ENCODE data around the gene OGFR. TPM values are rescaled to one million over a fixed set of nuclear protein-coding genes. Genes with fewer than 3 reads are reported as not detected.

The OGFR gene
- total RNA-seq, 1 experiment from 2014 or later, result 78.9 TPM

DNA sequence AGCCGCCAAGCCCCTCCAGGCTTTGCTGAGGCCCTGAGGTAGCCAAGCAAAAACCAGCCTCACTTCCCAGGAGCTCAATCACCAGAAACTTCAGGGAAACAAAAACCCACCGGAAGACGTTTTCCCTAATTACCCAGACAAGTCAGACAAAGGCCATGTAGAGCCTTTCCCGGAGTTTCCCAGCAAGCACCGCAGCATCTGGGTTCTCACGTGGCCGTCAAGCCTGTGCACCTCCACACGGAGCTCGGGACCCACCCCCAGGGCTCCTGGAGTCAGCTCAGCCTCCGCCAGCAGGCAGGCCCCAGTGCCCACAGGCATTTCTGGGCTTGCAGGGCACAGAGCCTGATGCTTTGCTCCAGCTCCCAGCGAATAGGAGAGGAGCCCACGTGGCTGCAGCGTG is 18.5 kb upstream of the OGFR start:
- no peaks in the 10 kb centered on the region for H3K9me2 ChIP-seq (replicated peaks; ENCODE audit: low read length)
- no peak overlapping the region for H3K4me3 ChIP-seq (ENCODE audit: low read length)
- no peaks in the 10 kb centered on the region for H3K9me3 ChIP-seq (ENCODE audit: low read length)
- H2AFZ ChIP-seq (ENCODE audit: low read length), result no peak overlapping the region
- intact Hi-C loops (cut with micrococcal nuclease), result no loop called here
- H3K79me2 ChIP-seq (ENCODE audit: low read length), result no peaks in the 10 kb centered on the region
- peaks cover 1% of the 10 kb centered on the region; the same call in 1 of the 2 replicates for H3K4me1 ChIP-seq (ENCODE audit: insufficient read depth, low read length)
- ChIA-PET CTCF (no interaction called here), POLR2A (ENCODE audit: unreplicated experiment) (no interaction called here)
- ATAC-seq (no peak), DNase-seq (no peak)
- H3K36me3 ChIP-seq (ENCODE audit: low read depth, low read length), result no peaks in the 10 kb centered on the region
- H3K9ac ChIP-seq (ENCODE audit: low read length), result no peak overlapping the region
- H3F3A ChIP-seq (ENCODE audit: low read length, unreplicated experiment), result no peaks in the 10 kb centered on the region
- H3K27me3 ChIP-seq (ENCODE audit: low read length), result no peaks in the 10 kb centered on the region
- no peak overlapping the region for H3K27ac ChIP-seq (ENCODE audit: low read length)
- no TSS peak for BruUV-seq (replicated peaks)
- no peaks in the 10 kb centered on the region for H4K20me1 ChIP-seq (ENCODE audit: low read length)
- H3K4me2 ChIP-seq (ENCODE audit: low read length), result no peak overlapping the region
- TF ChIP-seq EZH2 (IDR thresholded peaks at IDR 0.05; ENCODE audit: low read length, unreplicated experiment) (no peak), EZH2phosphoT487 (IDR thresholded peaks at IDR 0.05; ENCODE audit: borderline replicate concordance, low read length) (no peak)
- TF ChIP-seq, protein P1, sequence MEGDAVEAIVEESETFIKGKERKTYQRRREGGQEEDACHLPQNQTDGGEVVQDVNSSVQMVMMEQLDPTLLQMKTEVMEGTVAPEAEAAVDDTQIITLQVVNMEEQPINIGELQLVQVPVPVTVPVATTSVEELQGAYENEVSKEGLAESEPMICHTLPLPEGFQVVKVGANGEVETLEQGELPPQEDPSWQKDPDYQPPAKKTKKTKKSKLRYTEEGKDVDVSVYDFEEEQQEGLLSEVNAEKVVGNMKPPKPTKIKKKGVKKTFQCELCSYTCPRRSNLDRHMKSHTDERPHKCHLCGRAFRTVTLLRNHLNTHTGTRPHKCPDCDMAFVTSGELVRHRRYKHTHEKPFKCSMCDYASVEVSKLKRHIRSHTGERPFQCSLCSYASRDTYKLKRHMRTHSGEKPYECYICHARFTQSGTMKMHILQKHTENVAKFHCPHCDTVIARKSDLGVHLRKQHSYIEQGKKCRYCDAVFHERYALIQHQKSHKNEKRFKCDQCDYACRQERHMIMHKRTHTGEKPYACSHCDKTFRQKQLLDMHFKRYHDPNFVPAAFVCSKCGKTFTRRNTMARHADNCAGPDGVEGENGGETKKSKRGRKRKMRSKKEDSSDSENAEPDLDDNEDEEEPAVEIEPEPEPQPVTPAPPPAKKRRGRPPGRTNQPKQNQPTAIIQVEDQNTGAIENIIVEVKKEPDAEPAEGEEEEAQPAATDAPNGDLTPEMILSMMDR (conservative IDR thresholded peaks at IDR 0.05; ENCODE audit: low read depth, low read length), result no peak

DNA sequence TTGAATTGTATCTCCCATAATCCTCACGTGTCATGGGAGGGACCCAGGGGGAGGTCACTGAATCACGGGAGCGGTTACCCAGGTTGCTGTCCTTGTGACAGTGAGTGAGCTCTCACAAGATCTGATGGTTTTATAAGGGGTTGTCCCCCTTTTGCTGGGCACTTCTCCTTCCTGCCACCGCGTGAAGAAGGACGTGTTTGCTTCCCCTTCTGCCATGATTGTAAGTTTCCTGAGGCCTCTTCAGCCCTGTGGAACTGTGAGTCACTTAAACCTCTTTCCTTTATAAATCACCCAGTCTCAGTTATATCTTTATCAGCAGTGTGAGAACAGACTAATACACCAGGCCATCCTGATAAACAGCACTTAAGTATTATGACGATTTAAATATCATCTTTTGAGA is 17.3 kb upstream of the OGFR start:
- Histone ChIP-seq H3K79me2 (ENCODE audit: low read length) (no peaks in the 10 kb centered on the region), H3K4me3 (ENCODE audit: low read length) (no peak overlapping the region), H3K9me3 (ENCODE audit: low read length) (no peaks in the 10 kb centered on the region), H3K4me2 (ENCODE audit: low read length) (no peak overlapping the region), H3K27ac (ENCODE audit: low read length) (no peak overlapping the region), H3K36me3 (ENCODE audit: low read depth, low read length) (no peaks in the 10 kb centered on the region), H3K27me3 (ENCODE audit: low read length) (no peaks in the 10 kb centered on the region), H4K20me1 (ENCODE audit: low read length) (no peaks in the 10 kb centered on the region), H3F3A (ENCODE audit: low read length, unreplicated experiment) (no peaks in the 10 kb centered on the region), H3K9me2 (replicated peaks; ENCODE audit: low read length) (no peaks in the 10 kb centered on the region), H3K9ac (ENCODE audit: low read length) (no peak overlapping the region), H3K4me1 (ENCODE audit: insufficient read depth, low read length) (peaks cover 11% of the 10 kb centered on the region), H2AFZ (ENCODE audit: low read length) (no peak overlapping the region)
- BruUV-seq (replicated peaks), result no TSS peak
- intact Hi-C loops (cut with micrococcal nuclease), result no loop called here
- DNase-seq, result no peak
- POLR2A ChIA-PET (ENCODE audit: unreplicated experiment), result no interaction called here
- no peak for ATAC-seq
- CTCF ChIA-PET, result no interaction called here
- no peak for TF ChIP-seq EZH2phosphoT487 (IDR thresholded peaks at IDR 0.05; ENCODE audit: borderline replicate concordance, low read length)
- TF ChIP-seq, protein P1 (conservative IDR thresholded peaks at IDR 0.05; ENCODE audit: low read depth, low read length), result no peak
- TF ChIP-seq EZH2 (IDR thresholded peaks at IDR 0.05; ENCODE audit: low read length, unreplicated experiment), result no peak

DNA sequence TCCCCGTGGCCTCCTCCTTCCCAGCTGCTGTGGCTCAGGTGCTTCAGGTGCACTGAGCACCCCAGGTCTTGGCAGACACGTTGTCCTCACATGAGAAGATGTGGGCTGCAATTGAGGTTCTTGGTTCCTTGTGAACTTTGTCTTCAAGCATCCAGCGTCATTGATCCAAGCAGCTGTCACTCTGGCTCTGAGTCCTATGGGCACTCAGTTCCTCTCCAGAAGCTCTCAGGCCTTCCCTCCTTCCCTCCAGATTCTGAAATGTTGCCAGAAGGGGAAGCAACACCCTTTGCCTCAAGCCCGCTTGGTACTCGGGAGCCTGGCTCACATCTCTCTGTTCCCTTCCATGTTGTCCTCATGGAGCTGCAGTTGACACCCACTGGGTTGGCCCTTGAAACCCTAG is 16.8 kb upstream of the OGFR start:
- intact Hi-C loops (cut with micrococcal nuclease), result no loop called here
- no peak for DNase-seq
- no peak overlapping the region for H3K4me2 ChIP-seq (ENCODE audit: low read length)
- no peak for ATAC-seq
- peaks cover 16% of the 10 kb centered on the region for H3K4me1 ChIP-seq (ENCODE audit: insufficient read depth, low read length)
- H3K4me3 ChIP-seq (ENCODE audit: low read length), result no peak overlapping the region
- H3K9ac ChIP-seq (ENCODE audit: low read length), result no peak overlapping the region
- ChIA-PET CTCF (no interaction called here), POLR2A (ENCODE audit: unreplicated experiment) (no interaction called here)
- H3K9me2 ChIP-seq (replicated peaks; ENCODE audit: low read length), result no peaks in the 10 kb centered on the region
- H3K27me3 ChIP-seq (ENCODE audit: low read length), result no peaks in the 10 kb centered on the region
- H3K36me3 ChIP-seq (ENCODE audit: low read depth, low read length), result no peaks in the 10 kb centered on the region
- H3K79me2 ChIP-seq (ENCODE audit: low read length), result no peaks in the 10 kb centered on the region
- H3K27ac ChIP-seq (ENCODE audit: low read length), result no peak overlapping the region
- H3F3A ChIP-seq (ENCODE audit: low read length, unreplicated experiment), result no peaks in the 10 kb centered on the region
- no TSS peak for BruUV-seq (replicated peaks)
- H4K20me1 ChIP-seq (ENCODE audit: low read length), result no peaks in the 10 kb centered on the region
- TF ChIP-seq EZH2phosphoT487 (IDR thresholded peaks at IDR 0.05; ENCODE audit: borderline replicate concordance, low read length) (no peak), EZH2 (IDR thresholded peaks at IDR 0.05; ENCODE audit: low read length, unreplicated experiment) (no peak)
- TF ChIP-seq, protein P1 (conservative IDR thresholded peaks at IDR 0.05; ENCODE audit: low read depth, low read length), result no peak
- H3K9me3 ChIP-seq (ENCODE audit: low read length), result no peaks in the 10 kb centered on the region
- H2AFZ ChIP-seq (ENCODE audit: low read length), result no peak overlapping the region

Data from PC-3 (cell line).